Measurements from ENCODE around the gene KCND3.

DNA sequence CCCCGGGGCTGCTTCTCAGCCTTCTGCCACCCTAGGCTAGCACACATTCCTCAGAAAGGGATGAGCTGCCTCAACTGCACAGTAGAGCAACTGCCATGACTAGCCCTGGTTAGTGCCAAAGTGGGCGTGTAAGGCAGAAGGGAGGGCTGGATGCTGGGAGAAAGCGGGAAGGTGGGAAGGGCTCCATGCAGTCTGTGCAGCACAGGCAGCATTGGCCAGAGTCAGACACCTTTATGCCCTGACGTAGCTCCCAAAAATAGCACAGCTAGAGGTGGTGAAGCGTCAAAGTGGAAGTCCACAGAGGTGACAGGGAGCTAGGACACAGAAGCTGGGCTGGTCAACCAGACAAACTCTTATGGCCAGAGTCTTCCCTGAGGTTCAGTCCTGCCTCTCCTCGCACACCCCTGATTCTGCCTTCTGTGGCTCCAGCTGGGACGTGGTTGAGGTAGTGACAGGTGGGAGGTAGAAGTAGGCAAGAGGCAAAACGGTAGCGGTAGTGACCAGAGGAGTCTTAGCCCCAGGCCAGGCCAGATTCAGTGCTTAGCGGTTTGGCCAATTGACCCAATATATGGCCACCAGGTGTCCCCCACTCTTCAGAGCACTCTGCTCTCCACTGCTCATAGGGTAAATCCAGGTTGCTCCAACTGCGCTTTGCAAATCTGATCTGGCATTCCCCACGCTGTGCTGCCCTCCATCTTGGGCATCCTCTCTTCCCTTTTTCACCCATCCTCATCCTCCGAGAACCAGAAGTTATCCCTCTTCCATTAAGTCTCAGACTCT, 188.2 kb downstream of the KCND3 start:
- TF ChIP-seq, protein P1, sequence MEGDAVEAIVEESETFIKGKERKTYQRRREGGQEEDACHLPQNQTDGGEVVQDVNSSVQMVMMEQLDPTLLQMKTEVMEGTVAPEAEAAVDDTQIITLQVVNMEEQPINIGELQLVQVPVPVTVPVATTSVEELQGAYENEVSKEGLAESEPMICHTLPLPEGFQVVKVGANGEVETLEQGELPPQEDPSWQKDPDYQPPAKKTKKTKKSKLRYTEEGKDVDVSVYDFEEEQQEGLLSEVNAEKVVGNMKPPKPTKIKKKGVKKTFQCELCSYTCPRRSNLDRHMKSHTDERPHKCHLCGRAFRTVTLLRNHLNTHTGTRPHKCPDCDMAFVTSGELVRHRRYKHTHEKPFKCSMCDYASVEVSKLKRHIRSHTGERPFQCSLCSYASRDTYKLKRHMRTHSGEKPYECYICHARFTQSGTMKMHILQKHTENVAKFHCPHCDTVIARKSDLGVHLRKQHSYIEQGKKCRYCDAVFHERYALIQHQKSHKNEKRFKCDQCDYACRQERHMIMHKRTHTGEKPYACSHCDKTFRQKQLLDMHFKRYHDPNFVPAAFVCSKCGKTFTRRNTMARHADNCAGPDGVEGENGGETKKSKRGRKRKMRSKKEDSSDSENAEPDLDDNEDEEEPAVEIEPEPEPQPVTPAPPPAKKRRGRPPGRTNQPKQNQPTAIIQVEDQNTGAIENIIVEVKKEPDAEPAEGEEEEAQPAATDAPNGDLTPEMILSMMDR (IDR thresholded peaks at IDR 0.05) = no peak
- no peak for TF ChIP-seq POLR2A (IDR thresholded peaks at IDR 0.05)

Measured in lower leg skin (tissue), 3 donors.